ENCODE measurements around the gene NEU3. TPM values are rescaled to one million over a fixed set of nuclear protein-coding genes. Genes with fewer than 3 reads are reported as not detected.

Gene NEU3
- total and polyA plus RNA-seq, 2 of the 13 experiments (the other 11 are each of a cell fraction or from before 2014, with no cell fraction given) = 6.3 to 15.3 TPM

- intact Hi-C loops (cut with micrococcal nuclease; ENCODE audit: unreplicated experiment) (no loop called here), in situ Hi-C loops (cut with HindIII; ENCODE audit: extremely low pct_ligation_motif_present, low pct_unique_long_range_greater_than_20kb) (no loop called here)
- CTCF ChIA-PET (ENCODE audit: low intra/inter-chr PET ratio, low total read pairs) = no interaction called here
- POLR2A ChIA-PET = no interaction called here
- Histone ChIP-seq H3K27ac (ENCODE audit: extremely low read length, insufficient read depth, low read length) (no peak overlapping the region), H3K4me2 (ENCODE audit: low read depth, low read length) (no peak overlapping the region), H3K9me3 (ENCODE audit: low read length) (no peaks in the 10 kb centered on the region), H3K27me3 (ENCODE audit: control insufficient read depth in 1 of 2, insufficient read depth in 2 of 2, low read length in 2 of 2) (0 out of 5 replicates have a peak, but pooled peaks cover 0 to 1% of the 10 kb centered on the region in 2 experiments), H4K20me1 (ENCODE audit: insufficient read depth, low read length) (no peaks in the 10 kb centered on the region), H3K36me3 (replicated peaks in 1 of 2; ENCODE audit: control insufficient read depth in 1 of 2, insufficient read depth in 2 of 2, low read length in 2 of 2) (no peaks in the 10 kb centered on the region), H3K4me3 (replicated peaks in 1 of 3; ENCODE audit: insufficient read depth in 1 of 3, low read depth in 2 of 3, low read length in 3 of 3) (no peak overlapping the region), H3K4me1 (ENCODE audit: insufficient read depth, low read length) (no peaks in the 10 kb centered on the region), H2AFZ (ENCODE audit: low read length) (no peak overlapping the region), H3K79me2 (ENCODE audit: insufficient read depth, low read length) (no peaks in the 10 kb centered on the region), H3K9ac (ENCODE audit: insufficient read depth, low read depth, low read length) (no peak overlapping the region)
- TF ChIP-seq ZNF766 (CRISPR knock-in tag; IDR thresholded peaks at IDR 0.05; ENCODE audit: borderline replicate concordance) (no peak), KDM4B (CRISPR knock-in tag; IDR thresholded peaks at IDR 0.05) (no peak), IKZF4 (CRISPR knock-in tag; IDR thresholded peaks at IDR 0.05; ENCODE audit: borderline replicate concordance, low read depth, not compliant biosample characterization) (no peak), GPN1 (CRISPR knock-in tag; IDR thresholded peaks at IDR 0.05; ENCODE audit: borderline replicate concordance) (no peak), JUND (CRISPR knock-in tag; IDR thresholded peaks at IDR 0.05) (no peak), WIZ (CRISPR knock-in tag; IDR thresholded peaks at IDR 0.05) (no peak), CTCF (CRISPR knock-in tag; IDR thresholded peaks at IDR 0.05) (no peak), MEIS1 (CRISPR knock-in tag; IDR thresholded peaks at IDR 0.05; ENCODE audit: borderline replicate concordance) (no peak), ZNF607 (CRISPR knock-in tag; IDR thresholded peaks at IDR 0.05; ENCODE audit: borderline replicate concordance) (no peak)
- TF ChIP-seq, protein P1, sequence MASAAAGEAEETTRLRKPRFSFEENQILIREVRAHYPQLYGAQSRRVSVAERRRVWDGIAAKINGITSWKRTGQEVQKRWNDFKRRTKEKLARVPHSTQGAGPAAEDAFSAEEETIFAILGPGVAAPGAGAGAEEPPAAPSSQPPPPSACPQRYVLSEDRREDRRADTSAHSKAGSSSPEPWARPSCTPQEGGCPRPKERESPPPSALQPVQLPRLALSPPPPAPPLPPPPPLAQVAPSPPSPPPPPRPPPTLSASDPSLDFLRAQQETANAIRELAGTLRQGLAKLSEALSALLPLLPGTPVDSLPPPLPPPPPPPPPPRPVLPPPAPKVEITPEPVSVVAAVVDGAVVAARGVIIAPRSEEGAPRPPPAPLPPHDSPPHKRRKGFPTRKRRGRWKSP (CRISPR knock-in tag; IDR thresholded peaks at IDR 0.05) = no peak
- TF ChIP-seq, protein P2, sequence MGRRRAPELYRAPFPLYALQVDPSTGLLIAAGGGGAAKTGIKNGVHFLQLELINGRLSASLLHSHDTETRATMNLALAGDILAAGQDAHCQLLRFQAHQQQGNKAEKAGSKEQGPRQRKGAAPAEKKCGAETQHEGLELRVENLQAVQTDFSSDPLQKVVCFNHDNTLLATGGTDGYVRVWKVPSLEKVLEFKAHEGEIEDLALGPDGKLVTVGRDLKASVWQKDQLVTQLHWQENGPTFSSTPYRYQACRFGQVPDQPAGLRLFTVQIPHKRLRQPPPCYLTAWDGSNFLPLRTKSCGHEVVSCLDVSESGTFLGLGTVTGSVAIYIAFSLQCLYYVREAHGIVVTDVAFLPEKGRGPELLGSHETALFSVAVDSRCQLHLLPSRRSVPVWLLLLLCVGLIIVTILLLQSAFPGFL (CRISPR knock-in tag; IDR thresholded peaks at IDR 0.05) = no peak
- ATAC-seq = no peak
- no TSS peak for BruUV-seq (replicated peaks)
- 0% methylated on average over 3 of the region's 3 CpGs for WGBS (ENCODE audit: low lambda C conversion rate)
- no peak for DNase-seq (ENCODE audit: low spot score)
- FAIRE-seq = no peak
Measured at GRCh38 chr11:75063741-75064314, 75.1 kb downstream of the NEU3 start.
